ENCODE measurements around the gene ZNF626. TPM values are rescaled to one million over a fixed set of nuclear protein-coding genes. Genes with fewer than 3 reads are reported as not detected.
"Not testable (repeated sequence)": the region's sequence is repeated elsewhere in the genome, so short reads cannot be mapped to it uniquely, and the experiment has no call there.

The ZNF626 gene
- total RNA-seq, 1 donor from 2014 or later = 9.8 TPM

DNA sequence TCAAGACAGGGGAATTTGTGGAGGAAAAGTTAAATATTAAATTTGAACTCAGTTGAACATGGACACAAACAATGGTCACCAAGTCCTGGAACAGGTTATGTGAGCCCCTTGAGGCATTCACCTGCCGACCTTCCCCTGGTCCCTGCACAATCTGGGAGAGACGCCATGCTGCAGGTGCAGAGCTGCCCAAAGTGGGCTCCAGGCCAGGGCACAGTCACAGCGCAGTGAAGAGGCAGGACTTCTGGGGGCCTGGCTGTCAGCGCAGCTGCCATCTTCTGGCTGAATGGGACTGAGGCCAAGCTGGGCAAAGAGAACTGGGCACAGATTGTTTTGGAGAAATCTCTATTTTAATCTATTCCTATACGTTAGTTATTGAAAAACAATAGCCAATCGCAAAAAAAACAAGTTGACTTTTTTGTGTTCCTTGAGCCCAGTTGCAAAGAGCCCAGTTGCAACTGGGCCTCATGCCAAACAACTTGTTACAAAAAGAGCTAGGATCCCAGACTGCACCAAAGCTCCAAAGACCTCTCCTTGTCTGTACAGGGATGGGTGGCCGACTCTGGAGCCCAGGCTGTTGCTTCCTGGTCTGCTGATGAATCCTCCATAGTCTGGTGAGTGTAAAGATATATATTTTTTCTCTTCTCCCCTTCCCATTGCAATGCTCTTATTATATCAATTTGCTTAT, 1.2 kb upstream of the ZNF626 start:
- Histone ChIP-seq H3K9me3 (no peaks in the 10 kb centered on the region), H3K27ac (no peak overlapping the region), H3K4me1 (peaks cover 23% of the 10 kb centered on the region), H3K4me3 (no peak overlapping the region), H3K27me3 (no peaks in the 10 kb centered on the region), H3K36me3 (peaks cover 0 to 14% of the 10 kb centered on the region in 2 donors)
- no peak for DNase-seq (ENCODE audit: extremely low spot score in 2 of 2)
- TF ChIP-seq, protein P1, sequence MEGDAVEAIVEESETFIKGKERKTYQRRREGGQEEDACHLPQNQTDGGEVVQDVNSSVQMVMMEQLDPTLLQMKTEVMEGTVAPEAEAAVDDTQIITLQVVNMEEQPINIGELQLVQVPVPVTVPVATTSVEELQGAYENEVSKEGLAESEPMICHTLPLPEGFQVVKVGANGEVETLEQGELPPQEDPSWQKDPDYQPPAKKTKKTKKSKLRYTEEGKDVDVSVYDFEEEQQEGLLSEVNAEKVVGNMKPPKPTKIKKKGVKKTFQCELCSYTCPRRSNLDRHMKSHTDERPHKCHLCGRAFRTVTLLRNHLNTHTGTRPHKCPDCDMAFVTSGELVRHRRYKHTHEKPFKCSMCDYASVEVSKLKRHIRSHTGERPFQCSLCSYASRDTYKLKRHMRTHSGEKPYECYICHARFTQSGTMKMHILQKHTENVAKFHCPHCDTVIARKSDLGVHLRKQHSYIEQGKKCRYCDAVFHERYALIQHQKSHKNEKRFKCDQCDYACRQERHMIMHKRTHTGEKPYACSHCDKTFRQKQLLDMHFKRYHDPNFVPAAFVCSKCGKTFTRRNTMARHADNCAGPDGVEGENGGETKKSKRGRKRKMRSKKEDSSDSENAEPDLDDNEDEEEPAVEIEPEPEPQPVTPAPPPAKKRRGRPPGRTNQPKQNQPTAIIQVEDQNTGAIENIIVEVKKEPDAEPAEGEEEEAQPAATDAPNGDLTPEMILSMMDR (IDR thresholded peaks at IDR 0.05) = no peak
- TF ChIP-seq POLR2A (IDR thresholded peaks at IDR 0.05) (no peak), POLR2AphosphoS5 (IDR thresholded peaks at IDR 0.05; ENCODE audit: insufficient read depth in 1 of 2, low read depth in 1 of 2) (no peak)
- intact Hi-C loops (cut with DNase I) = no loop called here

DNA sequence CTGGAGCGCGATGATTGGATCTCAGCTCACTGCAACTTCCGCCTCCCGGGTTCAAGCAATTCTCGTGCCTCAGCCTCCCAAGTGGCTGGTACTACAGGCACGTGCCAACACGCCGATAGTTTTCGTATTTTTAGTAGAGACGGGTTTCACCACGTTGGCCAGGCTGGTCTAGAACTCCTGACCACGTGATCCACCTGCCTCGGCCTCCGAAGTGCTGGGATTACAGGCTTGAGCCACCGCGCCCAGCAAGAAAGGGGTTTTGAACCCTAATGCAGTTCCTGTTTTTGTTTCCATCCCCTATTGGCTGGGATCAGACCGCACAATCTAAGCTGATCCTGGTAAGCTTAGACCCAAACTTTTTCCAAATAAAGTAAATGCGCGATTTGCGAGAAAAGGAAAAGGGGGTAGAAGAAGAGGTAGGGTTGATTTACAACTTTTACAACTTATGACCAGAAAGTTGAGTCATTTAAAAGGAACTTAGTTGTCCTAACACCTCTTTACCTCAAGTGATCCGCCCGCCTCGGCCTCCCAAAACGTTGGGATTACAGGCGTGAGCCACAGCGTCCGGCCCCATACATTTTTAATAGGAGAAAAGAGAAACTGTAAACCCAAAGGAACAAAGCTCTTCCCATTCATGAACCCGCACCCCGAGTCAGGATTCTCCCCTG, 764 bp downstream of the ZNF626 start:
- peak overlapping the region; percentile 84 for H3K27ac ChIP-seq
- DNase-seq (ENCODE audit: extremely low spot score in 2 of 2) = no peak
- no peaks in the 10 kb centered on the region for H3K9me3 ChIP-seq
- TF ChIP-seq, protein P1 (IDR thresholded peaks at IDR 0.05) = no peak
- TF ChIP-seq POLR2AphosphoS5 (IDR thresholded peaks at IDR 0.05; ENCODE audit: insufficient read depth in 1 of 2, low read depth in 1 of 2) = no peak
- peaks cover 0 to 14% of the 10 kb centered on the region in 2 donors for H3K36me3 ChIP-seq
- intact Hi-C loops (cut with DNase I) = no loop called here
- no peaks in the 10 kb centered on the region for H3K27me3 ChIP-seq
- H3K4me3 ChIP-seq = peak overlapping the region; percentile 71 to 83
- peaks cover 23% of the 10 kb centered on the region for H3K4me1 ChIP-seq

DNA sequence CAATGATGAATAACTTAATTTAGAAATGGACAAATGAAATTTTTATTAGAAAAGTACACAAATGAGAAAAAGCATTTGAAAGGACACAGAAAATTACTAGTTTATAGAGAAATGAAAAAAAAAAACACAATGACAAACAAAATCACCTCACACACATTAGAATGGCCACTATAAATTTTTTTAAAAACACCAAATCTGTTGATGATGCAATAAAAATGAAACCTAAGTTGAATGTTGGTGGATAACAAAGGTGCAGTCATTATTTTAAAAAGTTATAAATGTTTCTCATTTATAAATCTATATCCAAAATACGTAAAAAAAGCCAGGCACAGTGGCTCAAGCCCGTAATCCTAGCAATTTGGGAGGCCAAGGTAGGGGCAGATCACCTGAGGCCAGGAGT, 20.8 kb downstream of the ZNF626 start:
- H3K36me3 ChIP-seq = peaks cover 0 to 89% of the 10 kb centered on the region in 2 donors
- H3K27me3 ChIP-seq = no peaks in the 10 kb centered on the region
- no peak for DNase-seq (ENCODE audit: extremely low spot score in 2 of 2)
- intact Hi-C loops (cut with DNase I) = no loop called here
- TF ChIP-seq POLR2A (IDR thresholded peaks at IDR 0.05) = no peak
- TF ChIP-seq, protein P1 (IDR thresholded peaks at IDR 0.05) = no peak
- no peaks in the 10 kb centered on the region for H3K4me1 ChIP-seq
- no peak overlapping the region for H3K4me3 ChIP-seq
- H3K27ac ChIP-seq = no peak overlapping the region
- H3K9me3 ChIP-seq = peaks cover 43% of the 10 kb centered on the region

DNA sequence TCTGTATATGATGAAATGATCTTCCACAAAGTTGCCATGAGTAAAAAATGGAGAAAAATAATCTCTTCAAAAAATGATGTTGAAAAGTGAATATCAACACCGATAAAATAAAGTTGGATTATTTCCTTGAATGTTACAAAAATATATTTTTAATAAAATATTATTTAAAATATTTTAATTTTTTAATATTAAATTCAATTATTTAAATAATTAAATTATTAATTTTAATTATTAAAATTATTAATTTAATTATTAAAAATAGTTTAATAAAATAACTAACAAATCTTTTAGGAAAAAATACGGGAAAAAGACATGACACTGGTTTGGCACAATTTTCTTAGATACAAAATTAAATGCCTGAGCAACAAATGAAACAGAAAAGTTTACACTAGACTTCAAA, 21.3 kb downstream of the ZNF626 start:
- DNase-seq (ENCODE audit: extremely low spot score in 2 of 2) = no peak
- H3K36me3 ChIP-seq = peaks cover 0 to 89% of the 10 kb centered on the region in 2 donors
- H3K4me3 ChIP-seq = no peak overlapping the region
- no peak for TF ChIP-seq POLR2A (IDR thresholded peaks at IDR 0.05)
- TF ChIP-seq, protein P1 (IDR thresholded peaks at IDR 0.05) = no peak
- no peak for TF ChIP-seq POLR2AphosphoS5 (IDR thresholded peaks at IDR 0.05; ENCODE audit: insufficient read depth in 1 of 2, low read depth in 1 of 2)
- no peaks in the 10 kb centered on the region for H3K27me3 ChIP-seq
- H3K27ac ChIP-seq = no peak overlapping the region
- H3K9me3 ChIP-seq = peaks cover 48% of the 10 kb centered on the region
- H3K4me1 ChIP-seq = no peaks in the 10 kb centered on the region
- intact Hi-C loops (cut with DNase I) = no loop called here

DNA sequence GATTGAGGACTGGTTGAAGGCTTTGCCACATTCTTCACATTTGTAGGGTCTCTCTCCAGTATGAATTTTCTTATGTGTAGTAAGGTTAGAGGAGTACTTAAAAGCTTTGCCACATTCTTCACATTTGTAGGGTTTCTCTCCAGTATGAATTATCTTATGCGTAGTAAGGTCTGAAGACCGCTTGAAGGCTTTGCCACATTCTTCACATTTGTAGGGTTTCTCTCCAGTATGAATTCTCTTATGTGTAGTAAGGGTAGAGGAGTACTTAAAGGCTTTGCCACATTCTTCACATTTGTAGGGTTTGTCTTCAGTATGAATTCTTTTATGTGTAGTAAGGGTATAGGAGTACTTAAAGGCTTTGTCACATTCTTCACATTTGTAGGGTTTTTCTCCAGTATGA, 36.8 kb downstream of the ZNF626 start:
- H3K27me3 ChIP-seq; H3K4me3 ChIP-seq; H3K4me1 ChIP-seq; DNase-seq (ENCODE audit: extremely low spot score in 2 of 2); intact Hi-C loops (cut with DNase I); H3K27ac ChIP-seq: not testable (repeated sequence)
- peaks cover 0 to 10% of the 10 kb centered on the region in 2 donors for H3K36me3 ChIP-seq
- H3K9me3 ChIP-seq = peaks cover 67% of the 10 kb centered on the region

Measured in vagina (tissue), 2 donors.